Measurements from ENCODE around the gene TMPRSS11A. TPM values are rescaled to one million over a fixed set of nuclear protein-coding genes. Genes with fewer than 3 reads are reported as not detected.

The TMPRSS11A gene
- total RNA-seq, 1 experiment from 2014 or later, result not detected

- Mint-ChIP-seq H3K27ac (no peak overlapping the region), H3K4me3 (no peak overlapping the region), H3K4me1 (peaks cover 17% of the 10 kb centered on the region), H3K9me3 (peaks cover 16% of the 10 kb centered on the region), H3K36me3 (no peaks in the 10 kb centered on the region), H3K27me3 (ENCODE audit: low read depth) (no peaks in the 10 kb centered on the region)
- DNase-seq (ENCODE audit: low spot score) (no peak), ATAC-seq (peak; percentile 93)
- CTCF ChIA-PET, result interaction anchor here (1.0 kb wide), 1 partner anchor 211 kb away, joined by 3 read pairs; no protein-coding TSS in a partner anchor
- POLR2A ChIA-PET, result no interaction called here
- TF ChIP-seq ZNF416 (CRISPR knock-in tag; IDR thresholded peaks at IDR 0.05) (no peak), GRHL2 (CRISPR knock-in tag; IDR thresholded peaks at IDR 0.05; ENCODE audit: insufficient replicate concordance, severe bottlenecking) (no peak), E2F4 (CRISPR knock-in tag; IDR thresholded peaks at IDR 0.05; ENCODE audit: borderline replicate concordance, low read depth) (no peak), ZNF317 (CRISPR knock-in tag; IDR thresholded peaks at IDR 0.05; ENCODE audit: borderline replicate concordance, low read depth) (no peak), ZNF423 (CRISPR knock-in tag; IDR thresholded peaks at IDR 0.05) (no peak), ATF6 (CRISPR knock-in tag; IDR thresholded peaks at IDR 0.05) (no peak), RELA (CRISPR knock-in tag; IDR thresholded peaks at IDR 0.05; ENCODE audit: borderline replicate concordance) (no peak), NFE2L1 (CRISPR knock-in tag; IDR thresholded peaks at IDR 0.05) (no peak), ZBTB21 (CRISPR knock-in tag; IDR thresholded peaks at IDR 0.05; ENCODE audit: borderline replicate concordance) (no peak), CDX4 (CRISPR knock-in tag; IDR thresholded peaks at IDR 0.05; ENCODE audit: borderline replicate concordance) (no peak), ZNF263 (CRISPR knock-in tag; IDR thresholded peaks at IDR 0.05; ENCODE audit: low read depth) (no peak), ELF4 (CRISPR knock-in tag; IDR thresholded peaks at IDR 0.05; ENCODE audit: low read depth) (no peak), TP53 (CRISPR knock-in tag; IDR thresholded peaks at IDR 0.05) (no peak), CTCF (IDR thresholded peaks at IDR 0.05) (no peak)
- TF ChIP-seq, protein P1, sequence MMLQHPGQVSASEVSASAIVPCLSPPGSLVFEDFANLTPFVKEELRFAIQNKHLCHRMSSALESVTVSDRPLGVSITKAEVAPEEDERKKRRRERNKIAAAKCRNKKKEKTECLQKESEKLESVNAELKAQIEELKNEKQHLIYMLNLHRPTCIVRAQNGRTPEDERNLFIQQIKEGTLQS (CRISPR knock-in tag; conservative IDR thresholded peaks at IDR 0.05), result no peak
- TF ChIP-seq, protein P2, sequence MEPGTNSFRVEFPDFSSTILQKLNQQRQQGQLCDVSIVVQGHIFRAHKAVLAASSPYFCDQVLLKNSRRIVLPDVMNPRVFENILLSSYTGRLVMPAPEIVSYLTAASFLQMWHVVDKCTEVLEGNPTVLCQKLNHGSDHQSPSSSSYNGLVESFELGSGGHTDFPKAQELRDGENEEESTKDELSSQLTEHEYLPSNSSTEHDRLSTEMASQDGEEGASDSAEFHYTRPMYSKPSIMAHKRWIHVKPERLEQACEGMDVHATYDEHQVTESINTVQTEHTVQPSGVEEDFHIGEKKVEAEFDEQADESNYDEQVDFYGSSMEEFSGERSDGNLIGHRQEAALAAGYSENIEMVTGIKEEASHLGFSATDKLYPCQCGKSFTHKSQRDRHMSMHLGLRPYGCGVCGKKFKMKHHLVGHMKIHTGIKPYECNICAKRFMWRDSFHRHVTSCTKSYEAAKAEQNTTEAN (CRISPR knock-in tag; IDR thresholded peaks at IDR 0.05), result no peak
- TF ChIP-seq, protein P3, sequence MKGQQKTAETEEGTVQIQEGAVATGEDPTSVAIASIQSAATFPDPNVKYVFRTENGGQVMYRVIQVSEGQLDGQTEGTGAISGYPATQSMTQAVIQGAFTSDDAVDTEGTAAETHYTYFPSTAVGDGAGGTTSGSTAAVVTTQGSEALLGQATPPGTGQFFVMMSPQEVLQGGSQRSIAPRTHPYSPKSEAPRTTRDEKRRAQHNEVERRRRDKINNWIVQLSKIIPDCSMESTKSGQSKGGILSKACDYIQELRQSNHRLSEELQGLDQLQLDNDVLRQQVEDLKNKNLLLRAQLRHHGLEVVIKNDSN (CRISPR knock-in tag; IDR thresholded peaks at IDR 0.05), result no peak
These were observed 28.7 kb downstream of the TMPRSS11A start for GRCh38 chr4:67934628-67935027.

DNA sequence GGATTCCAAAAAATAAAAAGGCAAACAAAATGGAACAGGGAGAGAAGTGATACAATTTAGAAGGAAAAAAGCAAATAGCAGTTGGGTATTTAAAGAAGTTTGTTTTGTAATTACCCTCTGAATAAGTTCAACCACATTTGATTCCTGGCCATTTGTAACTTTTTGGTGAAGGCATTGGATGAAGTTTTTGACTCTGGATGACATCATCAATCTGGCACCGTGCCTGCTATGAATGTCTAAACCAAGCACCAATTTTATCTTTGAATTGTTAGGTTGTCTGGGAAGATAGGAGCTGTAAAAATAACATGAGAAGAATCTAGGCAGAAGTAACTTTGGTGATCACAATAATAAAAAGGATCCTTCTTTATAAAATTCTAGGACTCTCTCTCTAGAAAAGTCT is 29.5 kb downstream of the TMPRSS11A start:
- H3K4me1 Mint-ChIP-seq, result peaks cover 17% of the 10 kb centered on the region
- ATAC-seq (no peak), DNase-seq (ENCODE audit: low spot score) (no peak)
- ChIA-PET POLR2A (no interaction called here), CTCF (interaction anchor here (1.0 to 1.7 kb wide), 2 partner anchors 210 to 242 kb away, joined by 3 read pairs; no protein-coding TSS in a partner anchor)
- H3K9me3 Mint-ChIP-seq, result peaks cover 9% of the 10 kb centered on the region
- no peak overlapping the region for H3K27ac Mint-ChIP-seq
- no peak overlapping the region for H3K4me3 Mint-ChIP-seq
- no peaks in the 10 kb centered on the region for H3K36me3 Mint-ChIP-seq
- H3K27me3 Mint-ChIP-seq (ENCODE audit: low read depth), result no peaks in the 10 kb centered on the region
- no peak for TF ChIP-seq ZNF317 (CRISPR knock-in tag; IDR thresholded peaks at IDR 0.05; ENCODE audit: borderline replicate concordance, low read depth)
- TF ChIP-seq, protein P4, sequence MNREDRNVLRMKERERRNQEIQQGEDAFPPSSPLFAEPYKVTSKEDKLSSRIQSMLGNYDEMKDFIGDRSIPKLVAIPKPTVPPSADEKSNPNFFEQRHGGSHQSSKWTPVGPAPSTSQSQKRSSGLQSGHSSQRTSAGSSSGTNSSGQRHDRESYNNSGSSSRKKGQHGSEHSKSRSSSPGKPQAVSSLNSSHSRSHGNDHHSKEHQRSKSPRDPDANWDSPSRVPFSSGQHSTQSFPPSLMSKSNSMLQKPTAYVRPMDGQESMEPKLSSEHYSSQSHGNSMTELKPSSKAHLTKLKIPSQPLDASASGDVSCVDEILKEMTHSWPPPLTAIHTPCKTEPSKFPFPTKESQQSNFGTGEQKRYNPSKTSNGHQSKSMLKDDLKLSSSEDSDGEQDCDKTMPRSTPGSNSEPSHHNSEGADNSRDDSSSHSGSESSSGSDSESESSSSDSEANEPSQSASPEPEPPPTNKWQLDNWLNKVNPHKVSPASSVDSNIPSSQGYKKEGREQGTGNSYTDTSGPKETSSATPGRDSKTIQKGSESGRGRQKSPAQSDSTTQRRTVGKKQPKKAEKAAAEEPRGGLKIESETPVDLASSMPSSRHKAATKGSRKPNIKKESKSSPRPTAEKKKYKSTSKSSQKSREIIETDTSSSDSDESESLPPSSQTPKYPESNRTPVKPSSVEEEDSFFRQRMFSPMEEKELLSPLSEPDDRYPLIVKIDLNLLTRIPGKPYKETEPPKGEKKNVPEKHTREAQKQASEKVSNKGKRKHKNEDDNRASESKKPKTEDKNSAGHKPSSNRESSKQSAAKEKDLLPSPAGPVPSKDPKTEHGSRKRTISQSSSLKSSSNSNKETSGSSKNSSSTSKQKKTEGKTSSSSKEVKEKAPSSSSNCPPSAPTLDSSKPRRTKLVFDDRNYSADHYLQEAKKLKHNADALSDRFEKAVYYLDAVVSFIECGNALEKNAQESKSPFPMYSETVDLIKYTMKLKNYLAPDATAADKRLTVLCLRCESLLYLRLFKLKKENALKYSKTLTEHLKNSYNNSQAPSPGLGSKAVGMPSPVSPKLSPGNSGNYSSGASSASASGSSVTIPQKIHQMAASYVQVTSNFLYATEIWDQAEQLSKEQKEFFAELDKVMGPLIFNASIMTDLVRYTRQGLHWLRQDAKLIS (CRISPR knock-in tag; IDR thresholded peaks at IDR 0.05; ENCODE audit: borderline replicate concordance), result no peak
- no peak for TF ChIP-seq ETV6 (CRISPR knock-in tag; IDR thresholded peaks at IDR 0.05)
- no peak for TF ChIP-seq ZNF232 (CRISPR knock-in tag; IDR thresholded peaks at IDR 0.05)

Measured in WTC11 (cell line).